ENCODE results near the gene SHROOM4.

GRCh38 chrX:50778272-50778671 lies 35.7 kb downstream of the SHROOM4 start:
- no peak for TF ChIP-seq TEAD3 (CRISPR knock-in tag; optimal IDR thresholded peaks at IDR 0.05; ENCODE audit: borderline replicate concordance)
- no peak for TF ChIP-seq BCL6 (CRISPR knock-in tag; IDR thresholded peaks at IDR 0.05)
- no peak for TF ChIP-seq MLX (CRISPR knock-in tag; IDR thresholded peaks at IDR 0.05)
- no peak for TF ChIP-seq HMGXB4 (CRISPR knock-in tag; IDR thresholded peaks at IDR 0.05; ENCODE audit: borderline replicate concordance in 1 of 2, low read depth in 1 of 2)
- TF ChIP-seq MYC (CRISPR knock-in tag; IDR thresholded peaks at IDR 0.05; ENCODE audit: borderline replicate concordance), result no peak
- TF ChIP-seq EP300 (IDR thresholded peaks at IDR 0.05; ENCODE audit: low read depth in 2 of 2, low read length in 2 of 2), result no peak
- no peak for TF ChIP-seq EP300 (CRISPR knock-in tag; IDR thresholded peaks at IDR 0.05; ENCODE audit: borderline replicate concordance)
- no peak for TF ChIP-seq SMARCC2 (IDR thresholded peaks at IDR 0.05)
- TF ChIP-seq CTCF (CRISPR knock-in tag; IDR thresholded peaks at IDR 0.05), result no peak
- TF ChIP-seq ARID4A (CRISPR knock-in tag; IDR thresholded peaks at IDR 0.05; ENCODE audit: borderline replicate concordance), result no peak
- TF ChIP-seq YY1 (IDR thresholded peaks at IDR 0.05; ENCODE audit: insufficient read depth, insufficient replicate concordance, low read depth, low read length), result no peak
- no peak for TF ChIP-seq HNF4A (CRISPR knock-in tag; IDR thresholded peaks at IDR 0.05)
- no peak for TF ChIP-seq ZNF3 (CRISPR knock-in tag; IDR thresholded peaks at IDR 0.05)
- no peak for TF ChIP-seq ZNF547 (CRISPR knock-in tag; IDR thresholded peaks at IDR 0.05)

Measured in HepG2 (cell line).